ENCODE results near the gene CASP9.
"Not testable (repeated sequence)": the region's sequence is repeated elsewhere in the genome, so short reads cannot be mapped to it uniquely, and the experiment has no call there.

Gene CASP9

GRCh38 chr1:15471067-15471466 is 52.9 kb downstream of the CASP9 start:
- in situ Hi-C loops (cut with MboI; ENCODE audit: low sequenced_read_pairs): not testable (repeated sequence)

- in situ Hi-C loops (cut with MboI; ENCODE audit: low sequenced_read_pairs): not testable (repeated sequence)
These were observed 54.1 kb downstream of the CASP9 start for GRCh38 chr1:15469821-15470448.

- in situ Hi-C loops (cut with MboI; ENCODE audit: low sequenced_read_pairs): no loop called here
These were observed 54.7 kb downstream of the CASP9 start for GRCh38 chr1:15469361-15469760.

GRCh38 chr1:15468145-15468544 is 55.9 kb downstream of the CASP9 start:
- in situ Hi-C loops (cut with MboI; ENCODE audit: low sequenced_read_pairs): no loop called here

GRCh38 chr1:15466955-15467625 is 56.9 kb downstream of the CASP9 start:
- in situ Hi-C loops (cut with MboI; ENCODE audit: low sequenced_read_pairs): not testable (repeated sequence)

GRCh38 chr1:15465674-15466073 is 58.3 kb downstream of the CASP9 start:
- in situ Hi-C loops (cut with MboI; ENCODE audit: low sequenced_read_pairs): no loop called here

GRCh38 chr1:15463926-15464322 is 60.1 kb downstream of the CASP9 start:
- in situ Hi-C loops (cut with MboI; ENCODE audit: low sequenced_read_pairs): not testable (repeated sequence)

GRCh38 chr1:15463064-15463800 is 60.8 kb downstream of the CASP9 start:
- in situ Hi-C loops (cut with MboI; ENCODE audit: low sequenced_read_pairs): not testable (repeated sequence)

GRCh38 chr1:15460708-15461095 is 63.3 kb downstream of the CASP9 start:
- in situ Hi-C loops (cut with MboI; ENCODE audit: low sequenced_read_pairs): no loop called here

GRCh38 chr1:15459771-15460707 is 64.0 kb downstream of the CASP9 start:
- in situ Hi-C loops (cut with MboI; ENCODE audit: low sequenced_read_pairs): no loop called here

- in situ Hi-C loops (cut with MboI; ENCODE audit: low sequenced_read_pairs): not testable (repeated sequence)
These were observed 65.6 kb downstream of the CASP9 start for GRCh38 chr1:15458388-15458787.

GRCh38 chr1:15457585-15457984 is 66.4 kb downstream of the CASP9 start:
- in situ Hi-C loops (cut with MboI; ENCODE audit: low sequenced_read_pairs): no loop called here

GRCh38 chr1:15456313-15456954 is 67.6 kb downstream of the CASP9 start, which contains the start of gene CELA2A:
TSS of gene CELA2A (plus strand) at chr1:15456732. CDS start at chr1:15456754, 22 bp downstream.
- in situ Hi-C loops (cut with MboI; ENCODE audit: low sequenced_read_pairs): no loop called here

GRCh38 chr1:15455522-15455921 is 68.5 kb downstream of the CASP9 start:
- in situ Hi-C loops (cut with MboI; ENCODE audit: low sequenced_read_pairs): no loop called here

- in situ Hi-C loops (cut with MboI; ENCODE audit: low sequenced_read_pairs): no loop called here
These were observed 69.8 kb downstream of the CASP9 start for GRCh38 chr1:15454256-15454655.

- in situ Hi-C loops (cut with MboI; ENCODE audit: low sequenced_read_pairs): no loop called here
These were observed 70.3 kb downstream of the CASP9 start for GRCh38 chr1:15453734-15454133.

GRCh38 chr1:15452866-15453571 is 71.0 kb downstream of the CASP9 start:
- in situ Hi-C loops (cut with MboI; ENCODE audit: low sequenced_read_pairs): no loop called here

GRCh38 chr1:15452216-15452615 is 71.8 kb downstream of the CASP9 start:
- in situ Hi-C loops (cut with MboI; ENCODE audit: low sequenced_read_pairs): no loop called here

- in situ Hi-C loops (cut with MboI; ENCODE audit: low sequenced_read_pairs): no loop called here
These were observed 72.8 kb downstream of the CASP9 start for GRCh38 chr1:15451014-15451722.

Data from HL-60/S4 (cell line).